Measurements from ENCODE around the gene TOX2. TPM values are rescaled to one million over a fixed set of nuclear protein-coding genes. Genes with fewer than 3 reads are reported as not detected.

The TOX2 gene
- total RNA-seq, 3 donors from 2014 or later (not counting 1 experiment from before 2014, with no cell fraction given), result 0.93 to 1.8 (median 1.2) TPM

GRCh38 chr20:44104798-44105517 lies 190.3 kb downstream of the TOX2 start:
- Mint-ChIP-seq H3K27me3 (ENCODE audit: low read depth in 2 of 2) (peaks cover 63 to 91% of the 10 kb centered on the region in 2 donors), H3K27ac (no peak overlapping the region), H3K4me1 (no peaks in the 10 kb centered on the region), H3K4me3 (no peak overlapping the region), H3K36me3 (no peaks in the 10 kb centered on the region), H3K9me3 (no peaks in the 10 kb centered on the region)
- no peak overlapping the region for H3K4me3 ChIP-seq (ENCODE audit: low read length)
- 74% methylated on average over 7 of the region's 7 CpGs for WGBS (ENCODE audit: insufficient coverage)
- H3K36me3 ChIP-seq (ENCODE audit: control insufficient read depth, insufficient read depth, low read length), result no peaks in the 10 kb centered on the region
- H3K9me3 ChIP-seq (ENCODE audit: control insufficient read depth, insufficient read depth, low read length), result no peaks in the 10 kb centered on the region
- intact Hi-C loops (cut with micrococcal nuclease), result no loop called here
- peaks cover 3% of the 10 kb centered on the region for H3K27me3 ChIP-seq (ENCODE audit: control insufficient read depth, insufficient read depth, low read length)
- no peaks in the 10 kb centered on the region for H3K4me1 ChIP-seq (ENCODE audit: control insufficient read depth, insufficient read depth, low read length)
- ATAC-seq (no peak), DNase-seq (no peak)
- no peak for TF ChIP-seq CTCF (IDR thresholded peaks at IDR 0.05)
- H3K27ac ChIP-seq (ENCODE audit: low read length), result no peak overlapping the region

- Histone ChIP-seq H3K36me3 (ENCODE audit: control insufficient read depth, insufficient read depth, low read length) (no peaks in the 10 kb centered on the region), H3K4me1 (ENCODE audit: control insufficient read depth, insufficient read depth, low read length) (no peaks in the 10 kb centered on the region), H3K27ac (ENCODE audit: low read length) (no peak overlapping the region), H3K9me3 (ENCODE audit: control insufficient read depth, insufficient read depth, low read length) (no peaks in the 10 kb centered on the region), H3K27me3 (ENCODE audit: control insufficient read depth, insufficient read depth, low read length) (peaks cover 3% of the 10 kb centered on the region), H3K4me3 (ENCODE audit: low read length) (no peak overlapping the region)
- Mint-ChIP-seq H3K4me1 (no peaks in the 10 kb centered on the region), H3K27ac (no peak overlapping the region), H3K36me3 (no peaks in the 10 kb centered on the region), H3K9me3 (no peaks in the 10 kb centered on the region), H3K27me3 (ENCODE audit: low read depth in 2 of 2) (peaks cover 53 to 77% of the 10 kb centered on the region in 2 donors), H3K4me3 (no peak overlapping the region)
- TF ChIP-seq CTCF (IDR thresholded peaks at IDR 0.05), result no peak
- WGBS (ENCODE audit: insufficient coverage), result 100% methylated on average over 1 of the region's 5 CpGs
- no peak for ATAC-seq
- DNase-seq, result no peak
- intact Hi-C loops (cut with micrococcal nuclease), result no loop called here
Observed at GRCh38 chr20:44106615-44107014, 192.0 kb downstream of the TOX2 start.

- Histone ChIP-seq H3K27ac (ENCODE audit: low read length) (no peak overlapping the region), H3K4me3 (ENCODE audit: low read length) (no peak overlapping the region), H3K9me3 (ENCODE audit: control insufficient read depth, insufficient read depth, low read length) (no peaks in the 10 kb centered on the region), H3K4me1 (ENCODE audit: control insufficient read depth, insufficient read depth, low read length) (no peaks in the 10 kb centered on the region), H3K36me3 (ENCODE audit: control insufficient read depth, insufficient read depth, low read length) (no peaks in the 10 kb centered on the region), H3K27me3 (ENCODE audit: control insufficient read depth, insufficient read depth, low read length) (no peaks in the 10 kb centered on the region)
- Mint-ChIP-seq H3K4me3 (no peak overlapping the region), H3K36me3 (no peaks in the 10 kb centered on the region), H3K4me1 (no peaks in the 10 kb centered on the region), H3K27ac (no peak overlapping the region), H3K27me3 (ENCODE audit: low read depth in 2 of 2) (peaks cover 34 to 53% of the 10 kb centered on the region in 2 donors), H3K9me3 (no peaks in the 10 kb centered on the region)
- WGBS (ENCODE audit: insufficient coverage), result 48% methylated on average over 5 of the region's 5 CpGs
- intact Hi-C loops (cut with micrococcal nuclease), result no loop called here
- TF ChIP-seq CTCF (IDR thresholded peaks at IDR 0.05), result no peak
- ATAC-seq (no peak), DNase-seq (no peak)
Observed at GRCh38 chr20:44109951-44110361, 195.3 kb downstream of the TOX2 start.
